Activated T-helper 2 cell treated with anti-CD3 and anti-CD28 coated beads, Interferon-gamma antibody, Interleukin-2, Interleukin-4, amounts not matched to agents 10 μg/mL and 5 μg/mL and 100 μg/mL, durations not matched to agents 14 hours and 24 hours and 36 hours (primary cell): Measurements from ENCODE around the gene KRTAP25-1. TPM values are rescaled to one million over a fixed set of nuclear protein-coding genes. Genes with fewer than 3 reads are reported as not detected.

Experiments used
- DNase-seq: peaks from one replicate; pipeline ENCODE4 v3.0.0; 2021; ENCODE audit warnings: low spot score
- H3K27ac Mint-ChIP-seq: one replicate; pipeline ENCODE4 v1.8.0; 2021; ENCODE audit warnings: mixed read lengths
- H3K27me3 Mint-ChIP-seq: one replicate; pipeline ENCODE4 v1.8.0; 2021; ENCODE audit warnings: low read depth, mixed read lengths
- H3K36me3 Mint-ChIP-seq: one replicate; pipeline ENCODE4 v1.8.0; 2021; ENCODE audit warnings: low read depth, mixed read lengths
- H3K4me1 Mint-ChIP-seq: one replicate; pipeline ENCODE4 v1.8.0; 2021; ENCODE audit warnings: low read depth, mixed read lengths
- H3K4me3 Mint-ChIP-seq: one replicate; pipeline ENCODE4 v1.8.0; 2021; ENCODE audit warnings: low read depth, mild to moderate bottlenecking, moderate library complexity, mixed read lengths
- H3K9me3 Mint-ChIP-seq: one replicate; pipeline ENCODE4 v1.8.0; 2021; ENCODE audit warnings: mixed read lengths
- intact Hi-C: fragments of 100-400 bp; cut with micrococcal nuclease; formaldehyde crosslinking; loops from one replicate; pipeline ENCODE4 v1.15.1; 2023
- total RNA-seq: library from RNA; stranded (reverse); gene quantifications from 2 replicates; pipeline ENCODE4 v1.2.3, GENCODE V29; 2022

Gene KRTAP25-1
- total RNA-seq, 1 donor from 2014 or later, result not detected

- H3K4me3 Mint-ChIP-seq, result no peak within 1 kb of the TSS
Measured at GRCh38 chr21:30282850-30283249, 6.5 kb downstream of the KRTAP25-1 start, which contains the start of gene KRTAP24-1. TSS of gene KRTAP24-1 (minus strand) at chr21:30282950. CDS start at chr21:30282932, 18 bp downstream.

GRCh38 chr21:30271611-30272010 is 17.7 kb downstream of the KRTAP25-1 start:
- Mint-ChIP-seq H3K9me3 (no peaks in the 10 kb centered on the region), H3K36me3 (no peaks in the 10 kb centered on the region), H3K4me1 (no peaks in the 10 kb centered on the region), H3K27me3 (no peaks in the 10 kb centered on the region), H3K4me3 (no peak overlapping the region), H3K27ac (no peak overlapping the region)
- DNase-seq, result no peak
- intact Hi-C loops, result no loop called here

More at GRCh38 chr21:30282850-30283249, 6.5 kb downstream of the KRTAP25-1 start, which contains the start of gene KRTAP24-1:
- no peaks in the 10 kb centered on the region for H3K9me3 Mint-ChIP-seq
- no peaks in the 10 kb centered on the region for H3K36me3 Mint-ChIP-seq
- no peak within 1 kb of the TSS for H3K27ac Mint-ChIP-seq
- H3K4me1 Mint-ChIP-seq, result no peaks in the 10 kb centered on the region
- no peaks in the 10 kb centered on the region for H3K27me3 Mint-ChIP-seq
- DNase-seq, result no peak
- intact Hi-C loops, result no loop called here

- Mint-ChIP-seq H3K36me3 (no peaks in the 10 kb centered on the region), H3K9me3 (no peaks in the 10 kb centered on the region), H3K4me1 (no peaks in the 10 kb centered on the region), H3K27ac (no peak overlapping the region), H3K27me3 (no peaks in the 10 kb centered on the region), H3K4me3 (no peak overlapping the region)
- intact Hi-C loops, result no loop called here
- DNase-seq, result no peak
Measured at GRCh38 chr21:30271156-30271555, 18.2 kb downstream of the KRTAP25-1 start.

- H3K36me3 Mint-ChIP-seq, result no peaks in the 10 kb centered on the region
- H3K27ac Mint-ChIP-seq, result no peak overlapping the region
- no peaks in the 10 kb centered on the region for H3K4me1 Mint-ChIP-seq
- no peaks in the 10 kb centered on the region for H3K27me3 Mint-ChIP-seq
- intact Hi-C loops, result no loop called here
- no peak for DNase-seq
- H3K9me3 Mint-ChIP-seq, result peaks cover 3% of the 10 kb centered on the region
- H3K4me3 Mint-ChIP-seq, result no peak overlapping the region
Measured at GRCh38 chr21:30269803-30270530, 19.3 kb downstream of the KRTAP25-1 start.

GRCh38 chr21:30268608-30269197 is 20.6 kb downstream of the KRTAP25-1 start:
- DNase-seq, result no peak
- H3K4me3 Mint-ChIP-seq, result no peak overlapping the region
- H3K27me3 Mint-ChIP-seq, result no peaks in the 10 kb centered on the region
- intact Hi-C loops, result no loop called here
- H3K9me3 Mint-ChIP-seq, result peaks cover 3% of the 10 kb centered on the region
- no peaks in the 10 kb centered on the region for H3K36me3 Mint-ChIP-seq
- no peak overlapping the region for H3K27ac Mint-ChIP-seq
- no peaks in the 10 kb centered on the region for H3K4me1 Mint-ChIP-seq

GRCh38 chr21:30257773-30258172 is 31.5 kb downstream of the KRTAP25-1 start:
- Mint-ChIP-seq H3K4me1 (no peaks in the 10 kb centered on the region), H3K36me3 (no peaks in the 10 kb centered on the region), H3K27me3 (no peaks in the 10 kb centered on the region), H3K4me3 (no peak overlapping the region), H3K27ac (no peak overlapping the region), H3K9me3 (no peaks in the 10 kb centered on the region)
- no peak for DNase-seq
- intact Hi-C loops, result no loop called here

- DNase-seq, result no peak
- no peaks in the 10 kb centered on the region for H3K36me3 Mint-ChIP-seq
- H3K4me1 Mint-ChIP-seq, result no peaks in the 10 kb centered on the region
- intact Hi-C loops, result no loop called here
- H3K27ac Mint-ChIP-seq, result no peak overlapping the region
- H3K4me3 Mint-ChIP-seq, result no peak overlapping the region
- no peaks in the 10 kb centered on the region for H3K27me3 Mint-ChIP-seq
- H3K9me3 Mint-ChIP-seq, result no peaks in the 10 kb centered on the region
Measured at GRCh38 chr21:30256100-30256499, 33.2 kb downstream of the KRTAP25-1 start.

GRCh38 chr21:30255679-30256078 is 33.6 kb downstream of the KRTAP25-1 start:
- no peak overlapping the region for H3K27ac Mint-ChIP-seq
- H3K36me3 Mint-ChIP-seq, result no peaks in the 10 kb centered on the region
- H3K4me1 Mint-ChIP-seq, result no peaks in the 10 kb centered on the region
- H3K4me3 Mint-ChIP-seq, result no peak overlapping the region
- intact Hi-C loops, result no loop called here
- no peaks in the 10 kb centered on the region for H3K27me3 Mint-ChIP-seq
- no peaks in the 10 kb centered on the region for H3K9me3 Mint-ChIP-seq
- DNase-seq, result no peak

GRCh38 chr21:30251781-30252180 is 37.5 kb downstream of the KRTAP25-1 start:
- Mint-ChIP-seq H3K27ac (no peak overlapping the region), H3K9me3 (no peaks in the 10 kb centered on the region), H3K4me1 (no peaks in the 10 kb centered on the region), H3K36me3 (no peaks in the 10 kb centered on the region), H3K4me3 (no peak overlapping the region), H3K27me3 (no peaks in the 10 kb centered on the region)
- DNase-seq, result no peak
- intact Hi-C loops, result no loop called here

GRCh38 chr21:30249936-30250335 is 39.4 kb downstream of the KRTAP25-1 start:
- H3K27me3 Mint-ChIP-seq, result no peaks in the 10 kb centered on the region
- intact Hi-C loops, result no loop called here
- no peak for DNase-seq

GRCh38 chr21:30248844-30249243 is 40.5 kb downstream of the KRTAP25-1 start:
- no peak for DNase-seq
- no peaks in the 10 kb centered on the region for H3K36me3 Mint-ChIP-seq
- no peak overlapping the region for H3K4me3 Mint-ChIP-seq
- H3K27ac Mint-ChIP-seq, result no peak overlapping the region
- H3K4me1 Mint-ChIP-seq, result no peaks in the 10 kb centered on the region
- intact Hi-C loops, result no loop called here
- H3K9me3 Mint-ChIP-seq, result no peaks in the 10 kb centered on the region
- H3K27me3 Mint-ChIP-seq, result no peaks in the 10 kb centered on the region

More at GRCh38 chr21:30249936-30250335, 39.4 kb downstream of the KRTAP25-1 start:
- H3K27ac Mint-ChIP-seq, result no peak overlapping the region
- no peaks in the 10 kb centered on the region for H3K36me3 Mint-ChIP-seq
- H3K4me3 Mint-ChIP-seq, result no peak overlapping the region
- no peaks in the 10 kb centered on the region for H3K9me3 Mint-ChIP-seq
- H3K4me1 Mint-ChIP-seq, result no peaks in the 10 kb centered on the region

- intact Hi-C loops, result no loop called here
- no peak overlapping the region for H3K27ac Mint-ChIP-seq
- H3K36me3 Mint-ChIP-seq, result no peaks in the 10 kb centered on the region
Measured at GRCh38 chr21:30245061-30245460, 44.3 kb downstream of the KRTAP25-1 start.

GRCh38 chr21:30243691-30244090 is 45.6 kb downstream of the KRTAP25-1 start:
- Mint-ChIP-seq H3K27me3 (no peaks in the 10 kb centered on the region), H3K9me3 (no peaks in the 10 kb centered on the region), H3K36me3 (no peaks in the 10 kb centered on the region), H3K4me1 (no peaks in the 10 kb centered on the region), H3K4me3 (no peak overlapping the region), H3K27ac (no peak overlapping the region)
- DNase-seq, result no peak
- intact Hi-C loops, result no loop called here

More at GRCh38 chr21:30245061-30245460, 44.3 kb downstream of the KRTAP25-1 start:
- no peaks in the 10 kb centered on the region for H3K4me1 Mint-ChIP-seq
- no peaks in the 10 kb centered on the region for H3K27me3 Mint-ChIP-seq
- H3K4me3 Mint-ChIP-seq, result no peak overlapping the region
- no peak for DNase-seq
- no peaks in the 10 kb centered on the region for H3K9me3 Mint-ChIP-seq
